Testis (tissue), 2 donors: Measurements from ENCODE around the gene GRIA3.
"Not testable (repeated sequence)": the region's sequence is repeated elsewhere in the genome, so short reads cannot be mapped to it uniquely, and the experiment has no call there.

Experiments used
- CTCF ChIP-seq, 3 experiments: fragments of 450-650 bp in 2 of 3; fragments of 200-600 bp in 1 of 3; sonication (generic) in 1 of 3; IDR thresholded peaks; one replicate each; pipeline ENCODE4 v1.5.1; 2016 to 2019; ENCODE audit warnings: antibody characterized with exemption in 3 of 3, mild to moderate bottlenecking in 2 of 3, moderate library complexity in 1 of 3
- POLR2A ChIP-seq: fragments of 450-650 bp; IDR thresholded peaks from one replicate; pipeline ENCODE4 v1.6.1; 2017; ENCODE audit warnings: antibody characterized with exemption, mild to moderate bottlenecking, moderate library complexity

GRCh38 chrX:123386196-123386595 lies 202.1 kb downstream of the GRIA3 start:
- TF ChIP-seq CTCF (IDR thresholded peaks at IDR 0.05); POLR2A: not testable (repeated sequence)
